ENCODE data around the gene CELF5.

- TF ChIP-seq CTCF (IDR thresholded peaks at IDR 0.05) (no peak), TCF7L2 (IDR thresholded peaks at IDR 0.05; ENCODE audit: low read depth, low read length) (no peak)
These were observed 11.8 kb downstream of the CELF5 start for GRCh38 chr19:3236272-3236671.
